HepG2 (cell line): ENCODE measurements around the gene GRIK2. TPM values are rescaled to one million over a fixed set of nuclear protein-coding genes. Genes with fewer than 3 reads are reported as not detected.

ENCODE experiments used
- ATAC-seq: fragments of 200-7000 bp; cut with Tn5 transposase; 3 replicates; pipeline ENCODE4 v1.9.1; 2020; ENCODE audit warnings: mild to moderate bottlenecking, moderate library complexity
- BruUV-seq: library from RNA; stranded (reverse); fragments of 400-500 nt; replicated peaks from 2 replicates; lab custom pipeline; 2021; lab: Mats Ljungman, UMichigan
- CTCF ChIA-PET: fragments of 300-600 bp; formaldehyde crosslinking; extraction: SDS; loops from one replicate; lab custom pipeline; 2021; ENCODE audit warnings: low total read pairs, inconsistent platforms, low intra/inter-chr PET ratio; lab: Yijun Ruan, JAX
- POLR2A ChIA-PET: fragments of 350-600 bp; sonication (Branson Sonifier 250); formaldehyde crosslinking; loops from one replicate; lab custom pipeline; 2020; ENCODE audit warnings: antibody characterized with exemption, inconsistent platforms; lab: Yijun Ruan, JAX
- DNase-seq: peaks from one replicate; pipeline ENCODE4 v3.0.0-alpha.2; 2015; ENCODE audit warnings: low spot score
- FAIRE-seq: peaks from 3 replicates; lab custom pipeline; 2011; peaks lifted over from hg19 to GRCh38; lab: Jason Lieb, UNC
- H2AFZ ChIP-seq: one replicate; pipeline ENCODE4 v1.6.1; 2011; ENCODE audit warnings: low read length, inconsistent platforms
- H3K27ac ChIP-seq: fragments of 300-600 bp; 3 replicates; pipeline ENCODE4 v1.8.0; 2011; ENCODE audit warnings: mixed run types, mild to moderate bottlenecking, mixed read lengths, low read length, inconsistent platforms; ENCODE audit not compliant: insufficient read depth; ENCODE audit errors: extremely low read length
- H3K27me3 ChIP-seq, 2 experiments: fragments of 200-600 bp in 1 of 2; 2 replicates in 1 of 2; 3 replicates in 1 of 2; pipeline versions ENCODE4 v1.6.0 to v1.8.0; 2011; ENCODE audit warnings: low read length in 2 of 2, mild to moderate bottlenecking in 2 of 2, moderate library complexity in 2 of 2, inconsistent platforms in 1 of 2; ENCODE audit not compliant: insufficient read depth in 2 of 2, control insufficient read depth in 1 of 2
- H3K36me3 ChIP-seq, 2 experiments: fragments of 200-600 bp in 1 of 2; replicated peaks in 1 of 2; 2 replicates in 1 of 2; 3 replicates in 1 of 2; pipeline versions ENCODE4 v1.5.1 to v1.8.0; 2011; ENCODE audit warnings: low read length in 2 of 2, inconsistent platforms in 1 of 2; ENCODE audit not compliant: insufficient read depth in 2 of 2, control insufficient read depth in 1 of 2
- H3K4me1 ChIP-seq: 2 replicates; pipeline ENCODE4 v1.5.1; 2012; ENCODE audit warnings: low read length, inconsistent platforms; ENCODE audit not compliant: insufficient read depth
- H3K4me2 ChIP-seq: 2 replicates; pipeline ENCODE4 v1.6.0; 2011; ENCODE audit warnings: low read depth, low read length, inconsistent platforms
- H3K4me3 ChIP-seq, 3 experiments: fragments of 200-600 bp in 1 of 3; sonication (generic), shearing (Covaris generic) in 1 of 3; replicated peaks in 1 of 3; 2 replicates each; pipeline ENCODE4 v1.5.1; 2011 to 2016; ENCODE audit warnings: low read length in 3 of 3, inconsistent platforms in 2 of 3, low read depth in 2 of 3, mild to moderate bottlenecking in 2 of 3, control low read depth in 1 of 3, mixed read lengths in 1 of 3; ENCODE audit not compliant: insufficient read depth in 1 of 3
- H3K79me2 ChIP-seq: one replicate; pipeline ENCODE4 v1.6.1; 2011; ENCODE audit warnings: low read length, inconsistent platforms; ENCODE audit not compliant: insufficient read depth
- H3K9ac ChIP-seq: 2 replicates; pipeline ENCODE4 v1.6.0; 2011; ENCODE audit warnings: mild to moderate bottlenecking, low read depth, low read length, inconsistent platforms; ENCODE audit not compliant: insufficient read depth
- H3K9me3 ChIP-seq: 2 replicates; pipeline ENCODE4 v1.5.1; 2012; ENCODE audit warnings: mild to moderate bottlenecking, low read length
- H4K20me1 ChIP-seq: 2 replicates; pipeline ENCODE4 v1.6.0; 2011; ENCODE audit warnings: inconsistent platforms, mild to moderate bottlenecking, low read length, moderate library complexity; ENCODE audit not compliant: insufficient read depth
- POLR2AphosphoS2 ChIP-seq: IDR thresholded peaks from 2 replicates; pipeline ENCODE4 v1.6.1; 2011; ENCODE audit warnings: low read depth, low read length, improper control_type of control experiment
- POLR2G ChIP-seq: fragments of 200-400 bp; formaldehyde crosslinking; IDR thresholded peaks from 2 replicates; pipeline ENCODE4 v1.6.1; 2018; ENCODE audit warnings: mild to moderate bottlenecking, low read depth, low read length, moderate library complexity
- ZNF317 ChIP-seq: sonication (generic); formaldehyde crosslinking; IDR thresholded peaks from 2 replicates; pipeline ENCODE4 v1.5.0; 2020; ENCODE audit warnings: mild to moderate bottlenecking, missing genetic modification reagents
- ZNF737 ChIP-seq: sonication (generic); formaldehyde crosslinking; IDR thresholded peaks from 2 replicates; pipeline ENCODE4 v1.5.0; 2020; ENCODE audit warnings: missing genetic modification reagents, mild to moderate bottlenecking, borderline replicate concordance
- WGBS: methylation state at CpG from one replicate; pipeline ENCODE4 v1.1.6; 2017; ENCODE audit warnings: low lambda C conversion rate; 5-methylcytosine and 5-hydroxymethylcytosine counted together
- in situ Hi-C: cut with HindIII; loops from 2 replicates; pipeline ENCODE4 v1.10.0; 2017; ENCODE audit warnings: low pct_unique_long_range_greater_than_20kb; ENCODE audit not compliant: extremely low pct_ligation_motif_present
- intact Hi-C: fragments of 100-400 bp; cut with micrococcal nuclease; formaldehyde crosslinking; loops from one replicate; pipeline ENCODE4 v1.10.0; 2022; ENCODE audit not compliant: unreplicated experiment
- polyA plus RNA-seq, 8 experiments: library from polyadenylated mRNA; depleted of rRNA in 3 of 8; stranded (reverse) in 7 of 8; unstranded in 1 of 8; fragments of >200 nt; fragmentation: Illumina TruSeq in 4 of 8; extraction: Trizol in 4 of 8; gene quantifications; 2 replicates each; pipeline versions ENCODE4 v1.2.1 to v1.2.3, GENCODE V29; 2011 to 2016; ENCODE audit warnings: low read depth in 4 of 8, missing spikeins in 1 of 8, mixed read lengths in 1 of 8; ENCODE audit not compliant: insufficient read depth in 1 of 8
- total RNA-seq, 5 experiments: library from RNA; depleted of rRNA; stranded (reverse); fragments of >200 nt; fragmentation: Illumina TruSeq; extraction: Trizol; gene quantifications; 2 replicates each; pipeline ENCODE4 v1.2.3, GENCODE V29; 2016; ENCODE audit warnings: low read depth in 1 of 5

Gene GRIK2
- total and polyA plus RNA-seq, 2 of the 13 experiments (the other 11 are each of a cell fraction or from before 2014, with no cell fraction given): not detected

GRCh38 chr6:101517632-101518031, 124.1 kb downstream of the GRIK2 start:
- Histone ChIP-seq H4K20me1 (no peaks in the 10 kb centered on the region), H3K4me1 (no peaks in the 10 kb centered on the region), H3K79me2 (no peaks in the 10 kb centered on the region), H2AFZ (no peak overlapping the region), H3K27me3 (no peaks in the 10 kb centered on the region), H3K4me3 (no peak overlapping the region), H3K9me3 (no peaks in the 10 kb centered on the region), H3K36me3 (no peaks in the 10 kb centered on the region), H3K4me2 (no peak overlapping the region), H3K27ac (no peak overlapping the region), H3K9ac (no peak overlapping the region)
- in situ Hi-C loops (no loop called here), intact Hi-C loops (no loop called here)
- 0% methylated on average over 1 of the region's 1 CpG for WGBS
- TF ChIP-seq POLR2AphosphoS2 (no peak), ZNF737 (no peak), POLR2G (no peak)
- ChIA-PET CTCF (no interaction called here), POLR2A (no interaction called here)
- BruUV-seq: no TSS peak
- FAIRE-seq (no peak), ATAC-seq (no peak), DNase-seq (no peak)

GRCh38 chr6:101522254-101522653, 128.7 kb downstream of the GRIK2 start:
- Histone ChIP-seq H3K9ac (no peak overlapping the region), H4K20me1 (no peaks in the 10 kb centered on the region), H3K79me2 (no peaks in the 10 kb centered on the region), H3K9me3 (no peaks in the 10 kb centered on the region), H3K36me3 (no peaks in the 10 kb centered on the region), H2AFZ (no peak overlapping the region), H3K27ac (no peak overlapping the region), H3K27me3 (no peaks in the 10 kb centered on the region), H3K4me2 (no peak overlapping the region), H3K4me1 (no peaks in the 10 kb centered on the region), H3K4me3 (no peak overlapping the region)
- in situ Hi-C loops: no loop called here
- BruUV-seq: no TSS peak
- no peak for ATAC-seq
- DNase-seq: no peak
- 2% methylated on average over 2 of the region's 2 CpGs for WGBS
- no peak for TF ChIP-seq ZNF317 (CRISPR knock-in tag)
- intact Hi-C loops: no loop called here
- POLR2A ChIA-PET: no interaction called here
- CTCF ChIA-PET: no interaction called here
- FAIRE-seq: no peak
